HG03558 (cell line): Measurements from ENCODE around the gene SRPRB.

ENCODE experiments used
- ATAC-seq: cut with Tn5 transposase; IDR thresholded peaks from one replicate; pipeline ENCODE4 v1.9.1; 2021; ENCODE audit warnings: moderate number of reproducible peaks; ENCODE audit not compliant: unreplicated experiment; ENCODE audit errors: extremely low read depth

Gene SRPRB

GRCh38 chr3:133805702-133806475 lies at the start of gene SRPRB:
Gene SRPRB, plus strand, starts transcription at chr3:133805815. Its CDS starts 34 bp downstream, at chr3:133805849.
- peak; percentile 93 for ATAC-seq

GRCh38 chr3:133756716-133757694 lies 48.6 kb upstream of the SRPRB start:
- no peak for ATAC-seq

GRCh38 chr3:133757701-133758567 lies 47.7 kb upstream of the SRPRB start:
- ATAC-seq, result no peak

- no peak for ATAC-seq
Observed at GRCh38 chr3:133758568-133758928, 47.1 kb upstream of the SRPRB start.

- no peak for ATAC-seq
Observed at GRCh38 chr3:133758964-133759739, 46.5 kb upstream of the SRPRB start.

GRCh38 chr3:133759740-133760305 lies 45.8 kb upstream of the SRPRB start:
- ATAC-seq, result no peak

- no peak for ATAC-seq
Observed at GRCh38 chr3:133760916-133761315, 44.7 kb upstream of the SRPRB start.

- ATAC-seq, result no peak
Observed at GRCh38 chr3:133761605-133762484, 43.8 kb upstream of the SRPRB start.

GRCh38 chr3:133762539-133762938 lies 43.1 kb upstream of the SRPRB start:
- no peak for ATAC-seq

- no peak for ATAC-seq
Observed at GRCh38 chr3:133763797-133764683, 41.6 kb upstream of the SRPRB start.

- ATAC-seq, result no peak
Observed at GRCh38 chr3:133765256-133765655, 40.4 kb upstream of the SRPRB start.

GRCh38 chr3:133767607-133768006 lies 38.0 kb upstream of the SRPRB start:
- no peak for ATAC-seq

- ATAC-seq, result no peak
Observed at GRCh38 chr3:133769536-133769935, 36.1 kb upstream of the SRPRB start.

GRCh38 chr3:133773732-133774131 lies 31.9 kb upstream of the SRPRB start:
- ATAC-seq, result no peak

GRCh38 chr3:133775309-133775708 lies 30.3 kb upstream of the SRPRB start:
- ATAC-seq, result no peak

- ATAC-seq, result no peak
Observed at GRCh38 chr3:133775835-133776234, 29.8 kb upstream of the SRPRB start.

GRCh38 chr3:133776794-133777438 lies 28.7 kb upstream of the SRPRB start:
- ATAC-seq, result no peak
